HUES48 (cell line): ENCODE data around the gene NCKAP5.

ENCODE experiments used
- H3K27ac ChIP-seq: one replicate; pipeline ENCODE4 v1.7.0; 2013; ENCODE audit warnings: low read depth, low read length, inconsistent platforms
- H3K27me3 ChIP-seq: 2 replicates; pipeline ENCODE4 v1.6.1; 2013; ENCODE audit warnings: mild to moderate bottlenecking, low read length; ENCODE audit not compliant: control insufficient read depth, insufficient read depth
- H3K36me3 ChIP-seq: 2 replicates; pipeline ENCODE4 v1.6.1; 2013; ENCODE audit warnings: low read length; ENCODE audit not compliant: control insufficient read depth, insufficient read depth
- H3K4me1 ChIP-seq: 2 replicates; pipeline ENCODE4 v1.6.1; 2013; ENCODE audit warnings: mild to moderate bottlenecking, low read length; ENCODE audit not compliant: control insufficient read depth, insufficient read depth
- H3K4me3 ChIP-seq: 2 replicates; pipeline ENCODE4 v1.5.1; 2013; ENCODE audit warnings: mild to moderate bottlenecking, low read depth, low read length
- H3K9ac ChIP-seq: 2 replicates; pipeline ENCODE4 v1.6.1; 2013; ENCODE audit warnings: mild to moderate bottlenecking, low read depth, low read length, moderate library complexity
- H3K9me3 ChIP-seq: 2 replicates; pipeline ENCODE4 v1.6.1; 2013; ENCODE audit warnings: low read length; ENCODE audit not compliant: control insufficient read depth, insufficient read depth

The NCKAP5 gene

DNA sequence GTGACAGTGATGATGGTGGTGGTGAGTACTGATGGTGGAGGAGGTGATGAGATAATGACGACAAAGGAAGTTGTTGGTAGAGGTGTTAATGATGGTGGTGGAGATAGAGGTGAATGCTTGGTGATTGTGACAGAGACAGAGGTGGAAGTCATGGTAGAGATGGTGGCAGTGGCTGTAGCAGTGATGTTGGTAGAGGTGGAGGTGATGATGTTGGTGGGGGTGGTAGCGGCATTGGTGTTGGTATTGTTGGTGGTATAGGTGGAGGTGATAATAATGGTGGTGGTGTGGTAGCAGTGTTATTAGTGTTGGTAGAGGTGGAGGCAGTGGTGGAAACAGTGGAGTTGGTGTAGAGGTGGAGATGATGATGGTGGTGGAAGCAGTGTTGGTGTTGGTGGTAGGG, 934.6 kb downstream of the NCKAP5 start:
- H3K9me3 ChIP-seq = no peaks in the 10 kb centered on the region
- no peak overlapping the region for H3K4me3 ChIP-seq
- H3K27ac ChIP-seq = no peak overlapping the region
- no peaks in the 10 kb centered on the region for H3K36me3 ChIP-seq
- H3K27me3 ChIP-seq = no peaks in the 10 kb centered on the region
- H3K9ac ChIP-seq = no peak overlapping the region
- H3K4me1 ChIP-seq = peaks cover 11% of the 10 kb centered on the region

DNA sequence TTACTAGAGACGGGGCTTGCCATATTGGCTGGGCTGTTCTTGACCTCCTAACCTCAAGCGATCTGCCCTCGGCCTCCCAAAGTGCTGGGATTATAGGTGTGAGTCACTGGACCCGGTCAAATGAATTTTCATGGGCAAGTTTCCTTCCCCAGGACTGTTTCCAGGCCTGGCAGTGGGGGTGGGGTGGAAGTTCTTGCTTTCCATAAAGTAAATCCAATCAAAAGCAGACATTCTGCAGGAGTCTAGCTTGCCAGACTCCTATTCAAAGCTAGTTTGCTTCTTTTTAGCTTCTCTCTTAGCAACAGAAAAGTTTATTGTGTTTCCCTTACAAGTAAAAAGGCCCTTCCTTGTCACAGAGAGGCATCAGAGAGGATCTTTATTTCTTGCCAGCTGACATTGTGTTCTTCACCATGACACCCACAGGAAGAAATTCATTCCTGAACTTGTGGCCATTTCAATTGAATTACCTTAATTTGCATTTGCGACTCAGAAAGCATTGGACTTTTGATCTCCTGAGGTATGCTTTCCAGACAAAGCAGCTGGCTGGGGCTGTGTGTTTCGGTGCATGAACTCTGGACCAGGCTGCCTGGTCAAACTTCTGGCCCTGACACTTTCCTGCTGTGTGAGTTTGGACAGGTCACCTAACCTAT, 936.1 kb downstream of the NCKAP5 start:
- H3K4me3 ChIP-seq = no peak overlapping the region
- no peaks in the 10 kb centered on the region for H3K9me3 ChIP-seq
- peak overlapping the region; percentile 18 for H3K27ac ChIP-seq
- peaks cover 11% of the 10 kb centered on the region for H3K4me1 ChIP-seq
- no peaks in the 10 kb centered on the region for H3K27me3 ChIP-seq
- no peak overlapping the region for H3K9ac ChIP-seq
- no peaks in the 10 kb centered on the region for H3K36me3 ChIP-seq

DNA sequence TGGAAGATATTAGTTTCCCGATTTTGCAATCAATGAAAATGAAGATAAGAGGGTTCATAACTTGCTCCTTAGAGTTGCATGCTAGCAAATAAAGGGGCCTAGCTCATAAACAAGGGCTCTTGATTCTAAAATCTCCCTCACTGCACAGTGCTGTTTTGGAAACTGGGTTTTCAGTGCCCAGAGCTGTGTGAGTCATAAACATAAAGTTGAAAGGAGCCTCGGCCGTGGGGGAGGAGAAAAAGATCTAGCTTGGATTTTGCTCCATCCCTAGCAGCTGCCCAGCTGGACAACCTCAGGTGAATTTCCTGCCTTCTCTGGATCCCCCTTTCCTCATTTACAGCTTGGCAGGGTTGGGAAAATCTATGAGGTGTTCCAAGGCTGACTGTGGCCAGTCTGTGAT, 940.7 kb downstream of the NCKAP5 start:
- no peaks in the 10 kb centered on the region for H3K27me3 ChIP-seq
- no peak overlapping the region for H3K4me3 ChIP-seq
- no peaks in the 10 kb centered on the region for H3K9me3 ChIP-seq
- no peak overlapping the region for H3K9ac ChIP-seq
- no peaks in the 10 kb centered on the region for H3K36me3 ChIP-seq
- H3K4me1 ChIP-seq = peaks cover 20% of the 10 kb centered on the region
- no peak overlapping the region for H3K27ac ChIP-seq

DNA sequence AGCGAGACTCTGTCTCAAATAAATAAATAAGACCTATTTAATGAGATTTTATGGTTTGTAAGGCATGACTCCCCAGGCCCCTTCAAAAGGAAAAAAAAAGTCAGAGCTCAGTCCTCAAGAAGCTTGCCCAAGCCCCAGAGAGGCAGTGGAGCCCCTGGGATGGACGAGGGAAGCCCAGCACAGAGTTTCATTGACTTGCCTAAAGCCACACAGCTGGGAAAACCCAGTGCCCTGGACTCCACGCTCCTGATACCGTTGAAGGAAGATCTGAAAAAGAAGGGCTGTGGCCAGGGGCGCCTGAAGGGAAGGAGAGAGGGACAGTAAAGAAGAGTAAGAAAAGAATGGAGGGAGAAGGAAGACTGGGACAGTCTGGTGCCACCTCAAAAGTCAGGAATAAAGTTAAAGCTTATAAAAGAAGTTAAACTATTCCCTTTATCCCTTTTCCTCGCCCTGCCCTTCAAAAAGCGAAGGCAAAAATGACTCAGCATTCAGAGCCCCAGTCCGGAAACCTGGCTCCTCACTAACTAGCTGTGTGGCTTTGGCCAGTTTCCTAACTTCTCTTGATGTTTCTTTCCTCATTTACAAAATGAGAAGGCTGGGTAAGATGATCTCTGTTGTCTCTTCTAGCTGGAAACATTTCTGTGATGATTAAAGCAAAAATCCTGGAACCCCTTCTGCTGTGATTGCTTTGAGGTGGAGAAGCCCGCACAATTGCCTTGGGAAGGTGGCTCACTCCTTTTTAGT, 945.0 kb downstream of the NCKAP5 start:
- H3K4me1 ChIP-seq = peaks cover 11% of the 10 kb centered on the region; the same call in 1 of the 2 replicates
- H3K9me3 ChIP-seq = no peaks in the 10 kb centered on the region
- H3K27me3 ChIP-seq = no peaks in the 10 kb centered on the region
- no peak overlapping the region for H3K9ac ChIP-seq
- H3K4me3 ChIP-seq = no peak overlapping the region
- no peaks in the 10 kb centered on the region for H3K36me3 ChIP-seq
- H3K27ac ChIP-seq = no peak overlapping the region
